Endothelial cell of umbilical vein (primary cell): ENCODE data around the gene C17orf50. TPM values are rescaled to one million over a fixed set of nuclear protein-coding genes. Genes with fewer than 3 reads are reported as not detected.

Experiments
- BruUV-seq: library from RNA; stranded (reverse); fragments of 400-500 nt; replicated peaks from 2 replicates; lab custom pipeline; 2021; lab: Mats Ljungman, UMichigan
- CTCF ChIA-PET: fragments of 300-600, 350-600 bp; sonication (Branson Sonifier 250); formaldehyde crosslinking; loops from one replicate; lab custom pipeline; 2021; ENCODE audit warnings: antibody characterized with exemption, inconsistent platforms; lab: Charles Lee
- POLR2A ChIA-PET: fragments of 300-600, 350-600 bp; sonication (Branson Sonifier 250); formaldehyde crosslinking; loops from one replicate; lab custom pipeline; 2021; ENCODE audit warnings: antibody characterized with exemption, inconsistent platforms; lab: Charles Lee
- DNase-seq: peaks from one replicate; pipeline ENCODE4 v3.0.0-alpha.2; 2011; ENCODE audit warnings: low read depth, low spot score
- FAIRE-seq: peaks from 2 replicates; lab custom pipeline; 2011; peaks lifted over from hg19 to GRCh38; lab: Jason Lieb, UNC
- H2AFZ ChIP-seq: 2 replicates; pipeline ENCODE4 v1.6.0; 2012; ENCODE audit warnings: low read depth, low read length, control low read depth, inconsistent platforms
- H3K27ac ChIP-seq: 2 replicates; pipeline ENCODE4 v1.5.1; 2011; ENCODE audit warnings: low read depth, mild to moderate bottlenecking, control low read depth, low read length, moderate library complexity; ENCODE audit not compliant: insufficient read depth
- H3K27me3 ChIP-seq, 2 experiments: 2 replicates each; pipeline versions ENCODE4 v1.6.0 to v1.6.1; 2011; ENCODE audit warnings: low read length in 2 of 2, mixed read lengths in 1 of 2; ENCODE audit not compliant: control insufficient read depth in 2 of 2, insufficient read depth in 2 of 2
- H3K36me3 ChIP-seq, 2 experiments: 2 replicates in 1 of 2; 3 replicates in 1 of 2; pipeline ENCODE4 v1.5.1; 2011; ENCODE audit warnings: low read length in 2 of 2, mild to moderate bottlenecking in 1 of 2, moderate library complexity in 1 of 2; ENCODE audit not compliant: control insufficient read depth in 2 of 2, insufficient read depth in 2 of 2; ENCODE audit errors: extremely low read depth in 1 of 2
- H3K4me1 ChIP-seq: 3 replicates; pipeline ENCODE4 v1.5.1; 2011; ENCODE audit warnings: mild to moderate bottlenecking, low read length; ENCODE audit not compliant: control insufficient read depth, insufficient read depth; ENCODE audit errors: extremely low read depth
- H3K4me2 ChIP-seq: 2 replicates; pipeline ENCODE4 v1.6.1; 2011; ENCODE audit warnings: low read length, control low read depth, mixed read lengths; ENCODE audit not compliant: insufficient read depth
- H3K4me3 ChIP-seq, 3 experiments: fragments of 200-600 bp in 1 of 3; sonication (generic), shearing (Covaris generic) in 1 of 3; replicated peaks in 1 of 3; 2 replicates each; pipeline ENCODE4 v1.5.1; 2011 to 2016; ENCODE audit warnings: control low read depth in 3 of 3, low read length in 3 of 3, mild to moderate bottlenecking in 2 of 3, inconsistent platforms in 1 of 3, low read depth in 1 of 3, moderate library complexity in 1 of 3; ENCODE audit not compliant: insufficient read depth in 1 of 3
- H3K79me2 ChIP-seq: 2 replicates; pipeline ENCODE4 v1.6.0; 2012; ENCODE audit warnings: low read length, inconsistent platforms; ENCODE audit not compliant: control insufficient read depth, insufficient read depth
- H3K9ac ChIP-seq: replicated peaks from 2 replicates; pipeline ENCODE3; 2011; ENCODE audit warnings: low read length, control low read depth; ENCODE audit not compliant: insufficient read depth; ENCODE audit errors: extremely low read depth
- H3K9me1 ChIP-seq: replicated peaks from 3 replicates; pipeline ENCODE4 v1.6.0; 2011; ENCODE audit warnings: mild to moderate bottlenecking, low read length; ENCODE audit not compliant: control insufficient read depth, insufficient read depth; ENCODE audit errors: extremely low read depth
- H3K9me3 ChIP-seq: replicated peaks from 2 replicates; pipeline ENCODE4 v1.5.1; 2012; ENCODE audit warnings: low read length, inconsistent platforms; ENCODE audit not compliant: control insufficient read depth, insufficient read depth
- H4K20me1 ChIP-seq: replicated peaks from 2 replicates; pipeline ENCODE3; 2011; ENCODE audit warnings: mild to moderate bottlenecking, low read length; ENCODE audit not compliant: control insufficient read depth, insufficient read depth; ENCODE audit errors: extremely low read depth
- EZH2 ChIP-seq: IDR thresholded peaks from 2 replicates; pipeline ENCODE4 v1.6.1; 2012; ENCODE audit warnings: borderline replicate concordance, low read depth, mild to moderate bottlenecking, moderate library complexity, low read length, inconsistent platforms; ENCODE audit not compliant: severe bottlenecking
- FOS ChIP-seq: IDR thresholded peaks from 2 replicates; pipeline ENCODE4 v1.6.1; 2011; ENCODE audit warnings: mild to moderate bottlenecking, low read length, moderate library complexity, borderline replicate concordance; ENCODE audit not compliant: insufficient read depth
- GATA2 ChIP-seq: IDR thresholded peaks from 2 replicates; pipeline ENCODE4 v1.7.0; 2011; ENCODE audit warnings: low read depth, mild to moderate bottlenecking, moderate library complexity, mixed read lengths, low read length; ENCODE audit not compliant: insufficient read length, insufficient read depth
- JUN ChIP-seq: IDR thresholded peaks from 2 replicates; pipeline ENCODE4 v1.6.1; 2011; ENCODE audit warnings: borderline replicate concordance, low read depth; ENCODE audit not compliant: insufficient read length, insufficient read depth
- POLR2A ChIP-seq: IDR thresholded peaks from 2 replicates; pipeline ENCODE4 v1.6.1; 2012; ENCODE audit warnings: low read depth, mild to moderate bottlenecking, control low read depth, low read length
- POLR2AphosphoS5 ChIP-seq: IDR thresholded peaks from 2 replicates; pipeline ENCODE4 v1.6.1; 2012; ENCODE audit warnings: low read depth, mild to moderate bottlenecking, control low read depth, low read length, moderate library complexity; ENCODE audit not compliant: insufficient read depth
- dilution Hi-C: fragments of 300-500 bp; cut with MboI; formaldehyde crosslinking; loops from one replicate; pipeline ENCODE4 v1.15.0; 2019; ENCODE audit warnings: low sequenced_read_pairs; ENCODE audit not compliant: extremely low pct_ligation_motif_present
- intact Hi-C: fragments of 100-400 bp; cut with micrococcal nuclease; formaldehyde crosslinking; loops from one replicate; pipeline ENCODE4 v1.10.0; 2022
- polyA plus RNA-seq, 4 experiments: library from polyadenylated mRNA; depleted of rRNA in 3 of 4; stranded (reverse) in 3 of 4; unstranded in 1 of 4; fragments of >200 nt; gene quantifications; 2 replicates each; pipeline versions ENCODE4 v1.2.1 to v1.2.3, GENCODE V29; 2011 to 2012; ENCODE audit warnings: missing spikeins in 1 of 4
- total RNA-seq: library from RNA; stranded (reverse); gene quantifications from 2 replicates; pipeline ENCODE4 v1.2.3, GENCODE V29; 2021
- TF ChIP-seq, protein P1 (sequence below), 2 donors: IDR thresholded peaks; 1 replicate in 1 of 2; 2 replicates in 1 of 2; pipeline ENCODE4 v1.5.1; 2011; ENCODE audit warnings: low read length in 2 of 2, mild to moderate bottlenecking in 2 of 2, moderate library complexity in 2 of 2, control low read depth in 1 of 2, inconsistent platforms in 1 of 2, low read depth in 1 of 2; ENCODE audit not compliant: insufficient read depth in 1 of 2; ENCODE audit errors: extremely low read depth in 1 of 2
- TF ChIP-seq, protein P2 (sequence below): IDR thresholded peaks from 2 replicates; pipeline ENCODE4 v1.6.1; 2011; ENCODE audit not compliant: insufficient read depth, insufficient read length

The C17orf50 gene
- total and polyA plus RNA-seq, 2 donors (not counting 3 experiments of a cell fraction or from before 2014, with no cell fraction given): 0.15 TPM; not detected in 1

DNA sequence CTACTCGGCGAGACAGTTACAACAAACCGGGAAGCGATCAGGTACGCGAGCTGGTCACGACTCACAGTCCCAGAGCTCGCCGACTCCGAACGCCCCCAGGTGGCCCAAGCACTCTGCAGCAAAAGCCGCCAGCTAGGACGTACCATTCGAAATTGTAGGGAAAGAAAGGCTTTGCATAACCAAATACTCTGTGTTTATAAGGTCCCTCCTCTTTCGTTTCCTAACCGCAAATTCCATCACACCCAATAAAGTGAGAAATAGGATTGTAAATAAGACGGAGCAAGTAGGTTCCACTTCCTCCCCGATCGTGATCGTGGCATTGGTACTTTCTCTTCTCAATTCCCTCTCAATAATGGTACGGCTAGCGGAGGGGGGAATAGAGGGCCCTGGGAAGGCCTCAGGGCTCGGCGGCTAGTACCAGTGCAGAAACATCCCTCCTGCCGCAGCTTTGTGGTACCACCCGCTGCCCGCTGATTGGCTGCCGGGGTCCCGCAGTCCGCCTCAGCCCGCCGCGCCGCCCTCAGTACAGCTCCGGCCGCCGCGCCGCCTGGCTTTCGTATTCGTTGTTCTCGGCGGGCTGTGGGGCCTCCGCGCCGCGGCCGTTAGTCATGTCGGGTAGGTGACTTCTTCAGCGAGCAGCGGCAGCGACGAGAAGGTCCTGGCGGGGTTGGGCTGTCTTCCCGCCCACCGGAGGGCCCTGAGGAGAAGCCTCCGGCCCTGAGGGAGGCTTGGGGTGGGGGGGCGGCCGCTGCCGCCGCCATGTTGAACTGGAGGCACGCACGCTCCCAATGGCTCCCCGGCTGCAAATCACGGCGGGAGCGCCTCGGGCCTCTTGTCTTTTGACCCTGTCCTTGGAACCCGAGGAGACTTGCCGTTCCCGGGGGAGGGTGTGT, 48.5 kb downstream of the C17orf50 start, which contains the start of gene TAF15:
TSS of gene TAF15 (plus strand) at position 523 of the 893 bp plus-strand sequence. CDS start at position 609, 86 bp downstream.
- CTCF ChIA-PET: interaction anchor here (0.6 to 11.8 kb wide), 18 partner anchors 8 to 674 kb away, joined by 3 to 453 read pairs (median 4); no protein-coding TSS in a partner anchor
- TF ChIP-seq EZH2: no peak
- TF ChIP-seq POLR2A: peak; percentile 98
- TF ChIP-seq JUN: no peak
- TF ChIP-seq GATA2: no peak
- TF ChIP-seq POLR2AphosphoS5: peak; percentile 99
- TF ChIP-seq, protein P1, sequence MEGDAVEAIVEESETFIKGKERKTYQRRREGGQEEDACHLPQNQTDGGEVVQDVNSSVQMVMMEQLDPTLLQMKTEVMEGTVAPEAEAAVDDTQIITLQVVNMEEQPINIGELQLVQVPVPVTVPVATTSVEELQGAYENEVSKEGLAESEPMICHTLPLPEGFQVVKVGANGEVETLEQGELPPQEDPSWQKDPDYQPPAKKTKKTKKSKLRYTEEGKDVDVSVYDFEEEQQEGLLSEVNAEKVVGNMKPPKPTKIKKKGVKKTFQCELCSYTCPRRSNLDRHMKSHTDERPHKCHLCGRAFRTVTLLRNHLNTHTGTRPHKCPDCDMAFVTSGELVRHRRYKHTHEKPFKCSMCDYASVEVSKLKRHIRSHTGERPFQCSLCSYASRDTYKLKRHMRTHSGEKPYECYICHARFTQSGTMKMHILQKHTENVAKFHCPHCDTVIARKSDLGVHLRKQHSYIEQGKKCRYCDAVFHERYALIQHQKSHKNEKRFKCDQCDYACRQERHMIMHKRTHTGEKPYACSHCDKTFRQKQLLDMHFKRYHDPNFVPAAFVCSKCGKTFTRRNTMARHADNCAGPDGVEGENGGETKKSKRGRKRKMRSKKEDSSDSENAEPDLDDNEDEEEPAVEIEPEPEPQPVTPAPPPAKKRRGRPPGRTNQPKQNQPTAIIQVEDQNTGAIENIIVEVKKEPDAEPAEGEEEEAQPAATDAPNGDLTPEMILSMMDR (IDR thresholded peaks at IDR 0.05; ENCODE audit: extremely low read depth in 1 of 2, insufficient read depth in 1 of 2, low read depth in 1 of 2, low read length in 2 of 2): peak; percentile 77 to 85
- no peak for TF ChIP-seq FOS
- TF ChIP-seq, protein P2, sequence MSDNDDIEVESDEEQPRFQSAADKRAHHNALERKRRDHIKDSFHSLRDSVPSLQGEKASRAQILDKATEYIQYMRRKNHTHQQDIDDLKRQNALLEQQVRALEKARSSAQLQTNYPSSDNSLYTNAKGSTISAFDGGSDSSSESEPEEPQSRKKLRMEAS: no peak
- dilution Hi-C loops (no loop called here), intact Hi-C loops (loop anchor here (1.0 to 10.0 kb wide), 7 partner anchors 8 to 848 kb away; partner anchors contain the start of genes CCT6B, SLFN11, SLFN12 and SLFN5)
- no peak for FAIRE-seq
- Histone ChIP-seq H3K4me2 (peak within 1 kb of the TSS; percentile 93), H3K27me3 (no peaks in the 10 kb centered on the region), H4K20me1 (peaks cover 7% of the 10 kb centered on the region), H2AFZ (peak within 1 kb of the TSS; percentile 73), H3K79me2 (peaks cover 49% of the 10 kb centered on the region), H3K9me1 (no peaks in the 10 kb centered on the region), H3K4me1 (peaks cover 35% of the 10 kb centered on the region), H3K4me3 (peak within 1 kb of the TSS; percentile 56 to 96 (median 81)), H3K9me3 (no peaks in the 10 kb centered on the region), H3K36me3 (no peaks in the 10 kb centered on the region), H3K27ac (peak within 1 kb of the TSS; percentile 90), H3K9ac (peak within 1 kb of the TSS; percentile 93)
- POLR2A ChIA-PET: interaction anchor here (0.6 to 2.7 kb wide), 10 partner anchors 9 to 639 kb away, joined by 3 to 39 read pairs (median 5); no protein-coding TSS in a partner anchor
- BruUV-seq: no TSS peak
- DNase-seq: peak; percentile 98
